Natural killer cell (primary cell): Measurements from ENCODE around the gene RENBP. TPM values are rescaled to one million over a fixed set of nuclear protein-coding genes. Genes with fewer than 3 reads are reported as not detected.

Experiments used
- ATAC-seq, 3 donors: fragments of 150-1000 bp in 2 of 3; fragments of 200-7000 bp in 1 of 3; cut with Tn5 transposase; 1 replicate in 1 of 3; 2 replicates in 2 of 3; pipeline ENCODE4 v1.10.0; 2021; ENCODE audit warnings: mild to moderate bottlenecking in 2 of 3, moderate library complexity in 2 of 3
- DNase-seq, 2 donors: peaks; one replicate each; pipeline versions ENCODE4 v3.0.0 to v3.0.0-alpha.2; 2013 to 2021; ENCODE audit warnings: mixed read lengths in 1 of 2
- H3K27ac ChIP-seq: one replicate; pipeline ENCODE4 v1.5.1; 2013; ENCODE audit warnings: mild to moderate bottlenecking, low read length
- H3K27me3 ChIP-seq: one replicate; pipeline ENCODE4 v1.6.1; 2013; ENCODE audit warnings: low read length; ENCODE audit not compliant: control insufficient read depth, insufficient read depth
- H3K36me3 ChIP-seq: one replicate; pipeline ENCODE4 v1.6.1; 2013; ENCODE audit warnings: low read length; ENCODE audit not compliant: control insufficient read depth, insufficient read depth
- H3K4me1 ChIP-seq: one replicate; pipeline ENCODE4 v1.6.1; 2013; ENCODE audit warnings: low read length; ENCODE audit not compliant: control insufficient read depth, insufficient read depth
- H3K4me3 ChIP-seq: one replicate; pipeline ENCODE4 v1.5.1; 2013; ENCODE audit warnings: low read length
- H3K9me3 ChIP-seq: one replicate; pipeline ENCODE4 v1.6.1; 2013; ENCODE audit warnings: low read length; ENCODE audit not compliant: control insufficient read depth, insufficient read depth
- H3K27ac Mint-ChIP-seq, 2 donors: one replicate each; pipeline ENCODE4 v1.8.0; 2022; ENCODE audit warnings: mild to moderate bottlenecking in 2 of 2, mixed read lengths in 2 of 2, moderate library complexity in 1 of 2
- H3K27me3 Mint-ChIP-seq, 2 donors: one replicate each; pipeline ENCODE4 v1.8.0; 2022; ENCODE audit warnings: low read depth in 2 of 2, mixed read lengths in 2 of 2
- H3K36me3 Mint-ChIP-seq: one replicate; pipeline ENCODE4 v1.8.0; 2022; ENCODE audit warnings: mixed read lengths
- H3K4me1 Mint-ChIP-seq, 2 donors: one replicate each; pipeline ENCODE4 v1.8.0; 2022; ENCODE audit warnings: mixed read lengths in 2 of 2
- H3K4me3 Mint-ChIP-seq: one replicate; pipeline ENCODE4 v1.8.0; 2022; ENCODE audit warnings: mild to moderate bottlenecking, moderate library complexity, mixed read lengths
- H3K9me3 Mint-ChIP-seq, 2 donors: one replicate each; pipeline ENCODE4 v1.8.0; 2022; ENCODE audit warnings: mixed read lengths in 2 of 2
- WGBS: methylation state at CpG from one replicate; pipeline ENCODE4 v1.1.7; 2013; ENCODE audit warnings: missing lambda C conversion rate; ENCODE audit not compliant: insufficient coverage; 5-methylcytosine and 5-hydroxymethylcytosine counted together
- intact Hi-C: fragments of 100-400 bp; cut with micrococcal nuclease; formaldehyde crosslinking; loops from one replicate; pipeline ENCODE4 v1.14.2; 2022
- total RNA-seq, 4 donors: library from RNA; stranded (reverse); fragments of 120-200 nt in 1 of 4; gene quantifications; one replicate each; pipeline versions ENCODE4 v1.2.3 to v1.2.4, GENCODE V29; 2013 to 2022
- TF ChIP-seq, protein P1 (sequence below): fragments of 200-600 bp; IDR thresholded peaks from one replicate; pipeline ENCODE4 v1.8.0; 2022; ENCODE audit warnings: antibody characterized with exemption

RENBP gene
- total RNA-seq, 3 donors from 2014 or later (not counting 1 experiment from before 2014, with no cell fraction given): 14.3 to 17.1 (median 15.2) TPM

DNA sequence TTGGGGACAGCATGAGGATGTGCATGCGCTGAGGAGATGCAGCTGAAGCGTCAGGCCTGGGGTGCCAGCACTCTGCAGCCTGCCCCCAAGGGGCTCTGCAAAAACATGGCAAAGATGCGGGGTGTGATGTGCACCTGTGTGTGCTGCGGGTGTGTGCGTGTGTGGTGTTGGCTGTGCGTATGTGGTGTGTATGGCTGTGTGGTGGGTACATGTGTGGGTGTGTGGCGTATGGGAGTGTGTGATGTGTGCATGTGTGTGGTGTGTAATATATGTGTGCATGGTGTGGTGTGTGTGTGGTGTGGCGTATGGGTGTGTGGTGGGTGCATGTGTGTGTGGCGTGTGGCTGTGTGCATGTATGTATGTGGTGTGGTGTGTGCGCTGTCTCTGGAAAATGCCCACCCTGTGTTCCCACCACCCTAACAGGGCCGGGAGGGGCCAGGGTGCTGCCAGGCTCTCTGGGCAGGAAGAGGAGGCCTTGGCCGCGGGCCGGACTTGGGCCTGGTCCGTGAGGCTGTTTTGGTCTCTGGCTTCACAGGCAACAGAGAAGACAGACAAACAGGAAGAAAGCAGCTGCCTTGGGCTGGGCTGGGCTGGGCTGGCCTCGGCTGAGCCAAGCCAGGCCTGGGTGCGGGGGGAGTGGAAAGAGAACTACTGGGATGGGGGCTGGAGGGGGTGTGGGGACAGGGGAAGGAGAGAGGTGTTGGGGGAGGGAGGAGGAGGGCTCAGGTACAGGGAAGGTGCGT lies 41.0 kb downstream of the RENBP start:
- H3K36me3 ChIP-seq: peaks cover 12% of the 10 kb centered on the region
- no peaks in the 10 kb centered on the region for H3K27me3 ChIP-seq
- H3K4me3 ChIP-seq: no peak overlapping the region
- TF ChIP-seq, protein P1, sequence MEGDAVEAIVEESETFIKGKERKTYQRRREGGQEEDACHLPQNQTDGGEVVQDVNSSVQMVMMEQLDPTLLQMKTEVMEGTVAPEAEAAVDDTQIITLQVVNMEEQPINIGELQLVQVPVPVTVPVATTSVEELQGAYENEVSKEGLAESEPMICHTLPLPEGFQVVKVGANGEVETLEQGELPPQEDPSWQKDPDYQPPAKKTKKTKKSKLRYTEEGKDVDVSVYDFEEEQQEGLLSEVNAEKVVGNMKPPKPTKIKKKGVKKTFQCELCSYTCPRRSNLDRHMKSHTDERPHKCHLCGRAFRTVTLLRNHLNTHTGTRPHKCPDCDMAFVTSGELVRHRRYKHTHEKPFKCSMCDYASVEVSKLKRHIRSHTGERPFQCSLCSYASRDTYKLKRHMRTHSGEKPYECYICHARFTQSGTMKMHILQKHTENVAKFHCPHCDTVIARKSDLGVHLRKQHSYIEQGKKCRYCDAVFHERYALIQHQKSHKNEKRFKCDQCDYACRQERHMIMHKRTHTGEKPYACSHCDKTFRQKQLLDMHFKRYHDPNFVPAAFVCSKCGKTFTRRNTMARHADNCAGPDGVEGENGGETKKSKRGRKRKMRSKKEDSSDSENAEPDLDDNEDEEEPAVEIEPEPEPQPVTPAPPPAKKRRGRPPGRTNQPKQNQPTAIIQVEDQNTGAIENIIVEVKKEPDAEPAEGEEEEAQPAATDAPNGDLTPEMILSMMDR: no peak
- Mint-ChIP-seq H3K9me3 (no peaks in the 10 kb centered on the region), H3K27me3 (no peaks in the 10 kb centered on the region), H3K27ac (peak overlapping the region; percentile 70 to 91), H3K4me3 (peak overlapping the region; percentile 62), H3K4me1 (peaks cover 31 to 59% of the 10 kb centered on the region in 2 donors), H3K36me3 (no peaks in the 10 kb centered on the region)
- no peaks in the 10 kb centered on the region for H3K9me3 ChIP-seq
- intact Hi-C loops: no loop called here
- H3K27ac ChIP-seq: no peak overlapping the region
- ATAC-seq: peak in 1 of 3 donors; percentile 6
- peaks cover 73% of the 10 kb centered on the region for H3K4me1 ChIP-seq
- DNase-seq: no peak
- WGBS: 33% methylated on average over 16 of the region's 18 CpGs

DNA sequence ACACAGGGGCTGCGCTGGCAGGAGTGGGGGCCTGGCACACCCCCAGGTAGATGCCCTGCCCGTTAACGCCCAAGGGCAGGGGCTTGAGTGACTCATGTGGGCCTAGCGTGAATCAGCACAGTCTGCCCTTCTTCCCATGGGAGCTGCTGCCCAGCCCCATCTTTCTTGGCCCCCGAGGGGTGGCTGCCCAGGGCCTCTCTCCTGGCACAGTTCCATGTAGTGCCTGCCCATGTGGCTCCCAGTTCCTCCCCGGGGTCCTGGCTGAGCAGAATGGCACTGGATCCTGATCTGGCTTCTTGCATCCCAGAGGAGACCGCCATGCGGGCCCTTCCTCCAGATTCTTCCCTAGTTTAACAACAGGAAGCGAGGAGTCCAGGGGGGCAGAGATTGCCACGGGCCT lies 42.1 kb downstream of the RENBP start:
- intact Hi-C loops: no loop called here
- Mint-ChIP-seq H3K4me1 (peaks cover 31 to 56% of the 10 kb centered on the region in 2 donors), H3K36me3 (no peaks in the 10 kb centered on the region), H3K27ac (no peak overlapping the region), H3K4me3 (no peak overlapping the region), H3K9me3 (no peaks in the 10 kb centered on the region), H3K27me3 (no peaks in the 10 kb centered on the region)
- no peak for ATAC-seq
- peaks cover 72% of the 10 kb centered on the region for H3K4me1 ChIP-seq
- no peak for DNase-seq
- no peak overlapping the region for H3K4me3 ChIP-seq
- peaks cover 5% of the 10 kb centered on the region for H3K36me3 ChIP-seq
- no peak overlapping the region for H3K27ac ChIP-seq
- 64% methylated on average over 9 of the region's 10 CpGs for WGBS
- H3K27me3 ChIP-seq: no peaks in the 10 kb centered on the region
- TF ChIP-seq, protein P1: no peak
- no peaks in the 10 kb centered on the region for H3K9me3 ChIP-seq

DNA sequence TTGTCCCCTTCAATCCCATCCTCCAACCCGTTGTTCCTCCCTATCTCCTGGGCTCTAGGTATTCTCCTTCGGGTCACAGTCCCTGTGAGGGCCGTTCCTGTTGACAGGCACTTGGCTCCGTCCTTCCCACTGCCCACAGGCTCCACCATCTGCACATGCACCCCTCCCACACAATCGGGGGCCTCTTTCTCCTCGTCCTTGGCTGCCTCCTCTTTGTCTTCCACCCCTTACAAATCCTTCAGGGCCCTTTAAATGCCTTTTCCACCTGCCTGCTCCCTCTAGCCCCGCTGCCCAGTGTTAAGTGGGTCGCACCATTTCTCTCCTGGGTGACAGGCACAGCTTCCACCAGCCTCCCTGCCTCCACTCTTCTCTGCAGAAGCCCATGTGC lies 42.7 kb downstream of the RENBP start:
- H3K27me3 Mint-ChIP-seq: no peaks in the 10 kb centered on the region
- Histone ChIP-seq H3K36me3 (no peaks in the 10 kb centered on the region), H3K4me3 (no peak overlapping the region), H3K4me1 (peaks cover 65% of the 10 kb centered on the region), H3K27me3 (no peaks in the 10 kb centered on the region), H3K27ac (no peak overlapping the region), H3K9me3 (no peaks in the 10 kb centered on the region)
- H3K4me1 Mint-ChIP-seq: peaks cover 30 to 53% of the 10 kb centered on the region in 2 donors
- intact Hi-C loops: no loop called here
- no peak for DNase-seq
- H3K9me3 Mint-ChIP-seq: no peaks in the 10 kb centered on the region
- peak overlapping the region in 1 of 2 donors; percentile 76 for H3K27ac Mint-ChIP-seq
- 64% methylated on average over 8 of the region's 8 CpGs for WGBS
- no peak for ATAC-seq
- H3K4me3 Mint-ChIP-seq: peak overlapping the region; percentile 55
- no peaks in the 10 kb centered on the region for H3K36me3 Mint-ChIP-seq
- TF ChIP-seq, protein P1: no peak
